ENCODE results near the gene FBP2. TPM values are rescaled to one million over a fixed set of nuclear protein-coding genes. Genes with fewer than 3 reads are reported as not detected.

Gene FBP2
- total RNA-seq, 1 experiment from 2014 or later: not detected

GRCh38 chr9:94630833-94631232, 37.2 kb upstream of the FBP2 start:
- BruUV-seq (replicated peaks): no TSS peak
- H3K27ac Mint-ChIP-seq (ENCODE audit: low read depth, unreplicated experiment): no peak overlapping the region
- no peaks in the 10 kb centered on the region for H3K9me3 Mint-ChIP-seq (ENCODE audit: unreplicated experiment)
- TF ChIP-seq CTCF (IDR thresholded peaks at IDR 0.05; ENCODE audit: unreplicated experiment): no peak
- no peaks in the 10 kb centered on the region for H3K27me3 Mint-ChIP-seq (ENCODE audit: insufficient read depth, unreplicated experiment)
- peaks cover 5% of the 10 kb centered on the region for H3K4me1 Mint-ChIP-seq (ENCODE audit: insufficient read depth, unreplicated experiment)
- H3K36me3 Mint-ChIP-seq (ENCODE audit: insufficient read depth, unreplicated experiment): no peaks in the 10 kb centered on the region
- no peak for DNase-seq (ENCODE audit: unreplicated experiment)
- intact Hi-C loops (cut with micrococcal nuclease): no loop called here
- POLR2A ChIA-PET: no interaction called here
- H3K4me3 Mint-ChIP-seq (ENCODE audit: unreplicated experiment): no peak overlapping the region
- CTCF ChIA-PET: no interaction called here

- Mint-ChIP-seq H3K27ac (ENCODE audit: low read depth, unreplicated experiment) (no peak overlapping the region), H3K36me3 (ENCODE audit: insufficient read depth, unreplicated experiment) (no peaks in the 10 kb centered on the region), H3K27me3 (ENCODE audit: insufficient read depth, unreplicated experiment) (no peaks in the 10 kb centered on the region), H3K4me3 (ENCODE audit: unreplicated experiment) (no peak overlapping the region), H3K4me1 (ENCODE audit: insufficient read depth, unreplicated experiment) (peaks cover 5% of the 10 kb centered on the region), H3K9me3 (ENCODE audit: unreplicated experiment) (no peaks in the 10 kb centered on the region)
- CTCF ChIA-PET: no interaction called here
- intact Hi-C loops (cut with micrococcal nuclease): no loop called here
- BruUV-seq (replicated peaks): no TSS peak
- no peak for DNase-seq (ENCODE audit: unreplicated experiment)
- POLR2A ChIA-PET: no interaction called here
- no peak for TF ChIP-seq CTCF (IDR thresholded peaks at IDR 0.05; ENCODE audit: unreplicated experiment)
Observed at GRCh38 chr9:94630281-94630680, 36.7 kb upstream of the FBP2 start.

- ChIA-PET CTCF (no interaction called here), POLR2A (interaction anchor here (0.6 kb wide), 1 partner anchor 11 kb away, joined by 3 read pairs; no protein-coding TSS in a partner anchor)
- no peaks in the 10 kb centered on the region for H3K4me1 Mint-ChIP-seq (ENCODE audit: insufficient read depth, unreplicated experiment)
- TF ChIP-seq CTCF (IDR thresholded peaks at IDR 0.05; ENCODE audit: unreplicated experiment): no peak
- no peaks in the 10 kb centered on the region for H3K27me3 Mint-ChIP-seq (ENCODE audit: insufficient read depth, unreplicated experiment)
- intact Hi-C loops (cut with micrococcal nuclease): no loop called here
- BruUV-seq (replicated peaks): no TSS peak
- no peak overlapping the region for H3K27ac Mint-ChIP-seq (ENCODE audit: low read depth, unreplicated experiment)
- H3K9me3 Mint-ChIP-seq (ENCODE audit: unreplicated experiment): no peaks in the 10 kb centered on the region
- H3K36me3 Mint-ChIP-seq (ENCODE audit: insufficient read depth, unreplicated experiment): no peaks in the 10 kb centered on the region
- DNase-seq (ENCODE audit: unreplicated experiment): no peak
- H3K4me3 Mint-ChIP-seq (ENCODE audit: unreplicated experiment): no peak overlapping the region
Observed at GRCh38 chr9:94627287-94627686, 33.7 kb upstream of the FBP2 start.

GRCh38 chr9:94625835-94626234, 32.2 kb upstream of the FBP2 start:
- Mint-ChIP-seq H3K9me3 (ENCODE audit: unreplicated experiment) (no peaks in the 10 kb centered on the region), H3K4me3 (ENCODE audit: unreplicated experiment) (no peak overlapping the region), H3K27me3 (ENCODE audit: insufficient read depth, unreplicated experiment) (no peaks in the 10 kb centered on the region), H3K4me1 (ENCODE audit: insufficient read depth, unreplicated experiment) (no peaks in the 10 kb centered on the region), H3K36me3 (ENCODE audit: insufficient read depth, unreplicated experiment) (no peaks in the 10 kb centered on the region), H3K27ac (ENCODE audit: low read depth, unreplicated experiment) (no peak overlapping the region)
- no peak for DNase-seq (ENCODE audit: unreplicated experiment)
- intact Hi-C loops (cut with micrococcal nuclease): no loop called here
- ChIA-PET CTCF (no interaction called here), POLR2A (no interaction called here)
- no peak for TF ChIP-seq CTCF (IDR thresholded peaks at IDR 0.05; ENCODE audit: unreplicated experiment)
- no TSS peak for BruUV-seq (replicated peaks)

Measured in MCF 10A (cell line).